ENCODE data around the gene HNRNPA3. TPM values are rescaled to one million over a fixed set of nuclear protein-coding genes. Genes with fewer than 3 reads are reported as not detected.

Gene HNRNPA3
- total and polyA plus RNA-seq, 2 of the 13 experiments (the other 11 are each of a cell fraction or from before 2014, with no cell fraction given) = 73.3 to 97.7 TPM

DNA sequence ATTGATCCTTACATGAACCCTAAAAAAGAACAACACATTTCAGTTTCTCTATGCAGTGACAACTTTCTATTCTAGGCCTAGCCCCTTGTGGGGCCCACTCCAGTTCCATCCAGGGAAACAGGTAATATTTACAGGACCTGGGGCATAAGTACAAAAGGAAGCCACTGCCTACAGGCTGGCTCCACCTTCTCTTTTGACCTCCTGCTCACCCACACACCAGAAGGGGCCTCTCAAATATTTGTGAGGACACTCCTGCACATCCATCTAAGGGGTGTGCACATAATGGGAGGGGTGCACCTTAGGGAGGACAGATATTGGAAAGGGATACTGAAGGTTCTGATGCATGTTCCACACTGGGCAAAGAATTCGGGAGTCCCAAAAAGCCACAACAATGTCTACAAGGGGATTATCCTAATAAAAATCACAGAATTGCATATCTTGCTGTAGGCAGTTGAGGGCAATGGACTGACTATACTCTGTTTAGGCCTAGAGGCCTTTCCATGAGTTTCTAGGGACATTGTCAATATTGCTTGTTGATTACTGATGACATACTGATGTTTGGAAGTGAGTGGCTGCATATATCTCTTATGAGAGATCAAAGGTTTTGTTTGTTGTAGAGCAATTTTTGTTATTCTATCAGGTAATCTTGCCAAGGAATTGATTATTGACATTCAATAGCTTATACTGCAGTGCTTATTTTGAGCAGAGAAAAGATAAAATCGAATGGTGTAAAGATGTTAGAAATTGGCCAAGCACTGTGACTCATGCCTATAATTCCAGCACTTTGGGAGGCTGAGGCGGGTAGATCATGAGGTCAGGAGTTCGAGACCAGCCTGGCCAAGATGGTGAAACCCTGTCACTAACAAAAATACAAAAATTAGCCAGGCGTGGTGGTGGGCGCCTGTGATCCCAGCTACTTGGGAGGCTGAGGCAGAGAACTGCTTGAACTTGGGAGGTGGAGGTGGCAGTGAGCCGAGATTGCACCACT is 23.8 kb upstream of the HNRNPA3 start (continued):
- peak; percentile 85 for TF ChIP-seq IKZF5 (CRISPR knock-in tag; IDR thresholded peaks at IDR 0.05)
- TF ChIP-seq, protein P1, sequence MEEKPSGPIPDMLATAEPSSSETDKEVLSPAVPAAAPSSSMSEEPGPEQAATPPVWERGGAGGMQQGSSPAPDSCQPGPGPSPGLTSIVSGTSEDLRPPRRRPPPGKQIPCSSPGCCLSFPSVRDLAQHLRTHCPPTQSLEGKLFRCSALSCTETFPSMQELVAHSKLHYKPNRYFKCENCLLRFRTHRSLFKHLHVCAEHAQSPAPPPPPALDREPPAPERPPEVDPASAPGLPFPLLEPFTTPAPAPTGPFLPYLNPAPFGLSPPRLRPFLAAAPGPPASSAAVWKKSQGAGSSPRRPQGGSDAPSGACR (CRISPR knock-in tag; IDR thresholded peaks at IDR 0.05) = no peak
- peak; percentile 60 for TF ChIP-seq HMG20A (CRISPR knock-in tag; IDR thresholded peaks at IDR 0.05; ENCODE audit: borderline replicate concordance)
- no peak for TF ChIP-seq ZSCAN20 (CRISPR knock-in tag; IDR thresholded peaks at IDR 0.05; ENCODE audit: borderline replicate concordance)
- TF ChIP-seq, protein P2, sequence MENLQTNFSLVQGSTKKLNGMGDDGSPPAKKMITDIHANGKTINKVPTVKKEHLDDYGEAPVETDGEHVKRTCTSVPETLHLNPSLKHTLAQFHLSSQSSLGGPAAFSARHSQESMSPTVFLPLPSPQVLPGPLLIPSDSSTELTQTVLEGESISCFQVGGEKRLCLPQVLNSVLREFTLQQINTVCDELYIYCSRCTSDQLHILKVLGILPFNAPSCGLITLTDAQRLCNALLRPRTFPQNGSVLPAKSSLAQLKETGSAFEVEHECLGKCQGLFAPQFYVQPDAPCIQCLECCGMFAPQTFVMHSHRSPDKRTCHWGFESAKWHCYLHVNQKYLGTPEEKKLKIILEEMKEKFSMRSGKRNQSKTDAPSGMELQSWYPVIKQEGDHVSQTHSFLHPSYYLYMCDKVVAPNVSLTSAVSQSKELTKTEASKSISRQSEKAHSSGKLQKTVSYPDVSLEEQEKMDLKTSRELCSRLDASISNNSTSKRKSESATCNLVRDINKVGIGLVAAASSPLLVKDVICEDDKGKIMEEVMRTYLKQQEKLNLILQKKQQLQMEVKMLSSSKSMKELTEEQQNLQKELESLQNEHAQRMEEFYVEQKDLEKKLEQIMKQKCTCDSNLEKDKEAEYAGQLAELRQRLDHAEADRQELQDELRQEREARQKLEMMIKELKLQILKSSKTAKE (CRISPR knock-in tag; IDR thresholded peaks at IDR 0.05; ENCODE audit: borderline replicate concordance) = peak; percentile 74
- TF ChIP-seq ZNF761 (CRISPR knock-in tag; conservative IDR thresholded peaks at IDR 0.05) = peak; percentile 53
- TF ChIP-seq THAP9 (CRISPR knock-in tag; IDR thresholded peaks at IDR 0.05; ENCODE audit: borderline replicate concordance) = no peak
- TF ChIP-seq GZF1 (CRISPR knock-in tag; IDR thresholded peaks at IDR 0.05) = peak; percentile 49; the same call in 1 of the 2 replicates
- TF ChIP-seq TOPORS (CRISPR knock-in tag; IDR thresholded peaks at IDR 0.05) = no peak
- peak; percentile 39 for TF ChIP-seq ZNF687 (CRISPR knock-in tag; IDR thresholded peaks at IDR 0.05)
- TF ChIP-seq SOX5 (CRISPR knock-in tag; IDR thresholded peaks at IDR 0.05; ENCODE audit: borderline replicate concordance) = peak; percentile 84
- no peak for TF ChIP-seq RBFOX2 (IDR thresholded peaks at IDR 0.05; ENCODE audit: low read depth, low read length)
- no peak for TF ChIP-seq ISX (CRISPR knock-in tag; conservative IDR thresholded peaks at IDR 0.05)
- peak; percentile 87 for TF ChIP-seq GATAD2A (CRISPR knock-in tag; IDR thresholded peaks at IDR 0.05)
- no peak for TF ChIP-seq YEATS2 (CRISPR knock-in tag; IDR thresholded peaks at IDR 0.05; ENCODE audit: borderline replicate concordance)
- peak; percentile 94 for TF ChIP-seq KDM6A (CRISPR knock-in tag; IDR thresholded peaks at IDR 0.05; ENCODE audit: low read depth)

Measured in HepG2 (cell line).